Measurements from ENCODE around the gene TRPV6.

DNA sequence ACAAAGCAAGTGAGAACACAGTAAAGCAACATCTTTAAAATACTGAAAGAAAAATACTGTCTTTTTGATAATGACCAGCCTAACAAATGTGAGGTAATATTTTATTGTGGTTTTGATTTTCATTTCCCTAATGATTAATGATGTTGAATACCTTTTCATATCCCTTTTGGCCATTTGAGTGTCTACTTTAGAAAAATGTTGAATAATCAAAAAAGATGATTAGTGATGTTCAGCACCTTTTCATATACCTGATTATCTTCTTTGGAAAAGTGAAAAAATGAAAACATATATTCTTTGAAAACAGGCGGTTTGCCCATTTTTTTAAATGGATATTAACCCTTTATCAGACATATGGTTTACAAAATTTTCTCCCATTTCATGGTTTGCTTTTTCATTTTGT, 62.8 kb downstream of the TRPV6 start:
- TF ChIP-seq POLR2A (IDR thresholded peaks at IDR 0.05): no peak
- TF ChIP-seq, protein P1, sequence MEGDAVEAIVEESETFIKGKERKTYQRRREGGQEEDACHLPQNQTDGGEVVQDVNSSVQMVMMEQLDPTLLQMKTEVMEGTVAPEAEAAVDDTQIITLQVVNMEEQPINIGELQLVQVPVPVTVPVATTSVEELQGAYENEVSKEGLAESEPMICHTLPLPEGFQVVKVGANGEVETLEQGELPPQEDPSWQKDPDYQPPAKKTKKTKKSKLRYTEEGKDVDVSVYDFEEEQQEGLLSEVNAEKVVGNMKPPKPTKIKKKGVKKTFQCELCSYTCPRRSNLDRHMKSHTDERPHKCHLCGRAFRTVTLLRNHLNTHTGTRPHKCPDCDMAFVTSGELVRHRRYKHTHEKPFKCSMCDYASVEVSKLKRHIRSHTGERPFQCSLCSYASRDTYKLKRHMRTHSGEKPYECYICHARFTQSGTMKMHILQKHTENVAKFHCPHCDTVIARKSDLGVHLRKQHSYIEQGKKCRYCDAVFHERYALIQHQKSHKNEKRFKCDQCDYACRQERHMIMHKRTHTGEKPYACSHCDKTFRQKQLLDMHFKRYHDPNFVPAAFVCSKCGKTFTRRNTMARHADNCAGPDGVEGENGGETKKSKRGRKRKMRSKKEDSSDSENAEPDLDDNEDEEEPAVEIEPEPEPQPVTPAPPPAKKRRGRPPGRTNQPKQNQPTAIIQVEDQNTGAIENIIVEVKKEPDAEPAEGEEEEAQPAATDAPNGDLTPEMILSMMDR (IDR thresholded peaks at IDR 0.05): no peak
